Right atrium auricular region (tissue), 2 donors: ENCODE measurements around the gene ADPRS. TPM values are rescaled to one million over a fixed set of nuclear protein-coding genes. Genes with fewer than 3 reads are reported as not detected.

Source experiments
- DNase-seq: peaks from one replicate; pipeline ENCODE4 v3.0.0-alpha.2; 2019; ENCODE audit warnings: low spot score
- H3K27ac ChIP-seq, 2 donors: fragments of 200-600 bp; sonication (generic); 1 replicate in 1 of 2; 2 replicates in 1 of 2; pipeline ENCODE4 v1.5.1; 2016 to 2019
- H3K27me3 ChIP-seq, 2 donors: fragments of 200-600 bp; sonication (generic); one replicate each; pipeline versions ENCODE4 v1.5.1 to v1.6.0; 2017 to 2019
- H3K36me3 ChIP-seq: fragments of 200-600 bp; sonication (generic); one replicate; pipeline ENCODE4 v1.5.1; 2016
- H3K4me1 ChIP-seq, 2 donors: fragments of 200-600 bp; sonication (generic); one replicate each; pipeline versions ENCODE4 v1.5.1 to v1.6.0; 2017 to 2019
- H3K4me3 ChIP-seq, 2 donors: fragments of 200-600 bp; sonication (generic); 1 replicate in 1 of 2; 2 replicates in 1 of 2; pipeline ENCODE4 v1.5.1; 2017 to 2019; ENCODE audit warnings: mild to moderate bottlenecking in 1 of 2, moderate library complexity in 1 of 2
- H3K9me3 ChIP-seq, 2 donors: fragments of 200-600 bp; sonication (generic); one replicate each; pipeline ENCODE4 v1.5.1; 2019
- CTCF ChIP-seq, 2 donors: fragments of 200-600 bp; sonication (generic); IDR thresholded peaks; one replicate each; pipeline ENCODE4 v1.5.1; 2019; ENCODE audit warnings: antibody characterized with exemption in 2 of 2
- total RNA-seq, 2 donors: library from RNA; depleted of rRNA; stranded (reverse); fragments of >200 nt; gene quantifications; one replicate each; pipeline ENCODE4 v1.1.0, GENCODE V29; 2016

The ADPRS gene
- total RNA-seq, 2 donors from 2014 or later: 24.3 to 25.6 TPM

- Histone ChIP-seq H3K4me1 (peaks cover 0 to 16% of the 10 kb centered on the region in 2 donors), H3K9me3 (no peaks in the 10 kb centered on the region), H3K27ac (no peak overlapping the region), H3K27me3 (no peaks in the 10 kb centered on the region), H3K36me3 (no peaks in the 10 kb centered on the region), H3K4me3 (no peak overlapping the region)
- no peak for DNase-seq
- TF ChIP-seq CTCF (IDR thresholded peaks at IDR 0.05): no peak
Measured at GRCh38 chr1:36114371-36114770, 25.7 kb downstream of the ADPRS start.

GRCh38 chr1:36115200-36115669, 26.5 kb downstream of the ADPRS start:
- Histone ChIP-seq H3K27me3 (no peaks in the 10 kb centered on the region), H3K27ac (peak overlapping the region; percentile 31 to 35), H3K36me3 (no peaks in the 10 kb centered on the region), H3K4me3 (no peak overlapping the region), H3K4me1 (peaks cover 0 to 24% of the 10 kb centered on the region in 2 donors), H3K9me3 (no peaks in the 10 kb centered on the region)
- no peak for TF ChIP-seq CTCF (IDR thresholded peaks at IDR 0.05)
- no peak for DNase-seq

GRCh38 chr1:36115931-36116330, 27.2 kb downstream of the ADPRS start:
- H3K4me3 ChIP-seq: no peak overlapping the region
- no peaks in the 10 kb centered on the region for H3K9me3 ChIP-seq
- no peaks in the 10 kb centered on the region for H3K27me3 ChIP-seq
- H3K36me3 ChIP-seq: no peaks in the 10 kb centered on the region
- no peak for DNase-seq
- peaks cover 0 to 24% of the 10 kb centered on the region in 2 donors for H3K4me1 ChIP-seq
- H3K27ac ChIP-seq: peak overlapping the region in 1 of 2 donors; percentile 35
- TF ChIP-seq CTCF (IDR thresholded peaks at IDR 0.05): no peak

DNA sequence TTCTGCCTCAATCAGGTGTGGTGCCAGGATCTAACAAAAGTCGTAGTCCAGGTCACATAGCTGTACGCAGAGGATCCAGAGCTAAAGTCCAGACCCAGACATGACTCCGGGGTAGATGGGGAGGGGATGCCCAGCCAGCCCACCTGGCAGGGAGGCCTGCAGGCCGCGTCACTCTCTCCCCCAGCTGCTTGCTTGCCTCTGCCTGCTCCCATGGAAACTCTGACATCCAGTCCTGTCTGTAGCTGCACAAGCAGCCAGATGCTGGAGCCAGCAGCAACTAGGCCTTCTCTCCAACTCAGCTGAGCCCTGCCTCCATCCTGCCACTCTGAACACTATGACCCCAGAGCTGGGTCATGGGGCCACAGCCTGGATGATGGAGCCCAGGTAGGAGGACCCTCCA, 28.2 kb downstream of the ADPRS start:
- Histone ChIP-seq H3K4me1 (peaks cover 0 to 24% of the 10 kb centered on the region in 2 donors), H3K9me3 (no peaks in the 10 kb centered on the region), H3K4me3 (no peak overlapping the region), H3K36me3 (no peaks in the 10 kb centered on the region), H3K27me3 (no peaks in the 10 kb centered on the region), H3K27ac (no peak overlapping the region)
- no peak for DNase-seq
- no peak for TF ChIP-seq CTCF (IDR thresholded peaks at IDR 0.05)

- Histone ChIP-seq H3K27ac (no peak overlapping the region), H3K4me1 (peaks cover 0 to 30% of the 10 kb centered on the region in 2 donors), H3K27me3 (no peaks in the 10 kb centered on the region), H3K9me3 (no peaks in the 10 kb centered on the region), H3K36me3 (no peaks in the 10 kb centered on the region), H3K4me3 (no peak overlapping the region)
- no peak for DNase-seq
- TF ChIP-seq CTCF (IDR thresholded peaks at IDR 0.05): no peak
Measured at GRCh38 chr1:36118447-36119204, 29.9 kb downstream of the ADPRS start.
